IgD-negative memory B cell (primary cell): Measurements from ENCODE around the gene UNC13D. TPM values are rescaled to one million over a fixed set of nuclear protein-coding genes. Genes with fewer than 3 reads are reported as not detected.
A peak's percentile ranks its signal among the peaks of the same experiment; 100 is the strongest.

Experiments
- H3K27ac Mint-ChIP-seq, 3 donors: one replicate each; pipeline ENCODE4 v1.8.0; 2020 to 2022; ENCODE audit warnings: mild to moderate bottlenecking in 3 of 3, mixed read lengths in 3 of 3, moderate library complexity in 1 of 3
- H3K27me3 Mint-ChIP-seq: one replicate; pipeline ENCODE4 v1.8.0; 2021; ENCODE audit warnings: mixed read lengths
- H3K36me3 Mint-ChIP-seq: one replicate; pipeline ENCODE4 v1.8.0; 2020; ENCODE audit warnings: mild to moderate bottlenecking, mixed read lengths
- H3K4me1 Mint-ChIP-seq, 3 donors: one replicate each; pipeline ENCODE4 v1.8.0; 2020 to 2022; ENCODE audit warnings: mixed read lengths in 3 of 3, mild to moderate bottlenecking in 1 of 3
- H3K4me3 Mint-ChIP-seq, 4 donors: one replicate each; pipeline ENCODE4 v1.8.0; 2020 to 2022; ENCODE audit warnings: mild to moderate bottlenecking in 4 of 4, mixed read lengths in 4 of 4, moderate library complexity in 3 of 4
- H3K9me3 Mint-ChIP-seq, 3 donors: one replicate each; pipeline ENCODE4 v1.8.0; 2020 to 2021; ENCODE audit warnings: mixed read lengths in 3 of 3, mild to moderate bottlenecking in 1 of 3
- polyA plus RNA-seq: library from polyadenylated mRNA; unstranded; fragments of 300-500 nt; fragmentation: Illumina TruSeq; gene quantifications from one replicate; pipeline ENCODE4 v1.2.3, GENCODE V29; 2021

The UNC13D gene
- polyA plus RNA-seq, 1 donor from 2014 or later = 42.0 TPM

GRCh38 chr17:75848523-75849278 lies 4.5 kb upstream of the UNC13D start:
- Mint-ChIP-seq H3K4me3 (peak overlapping the region in 2 of 4 donors; percentile 45 to 90), H3K36me3 (peaks cover 1% of the 10 kb centered on the region), H3K27ac (peak overlapping the region; percentile 40 to 96 (median 86))

GRCh38 chr17:75847614-75848522 lies 3.7 kb upstream of the UNC13D start:
- Mint-ChIP-seq H3K36me3 (peaks cover 1% of the 10 kb centered on the region), H3K9me3 (no peaks in the 10 kb centered on the region), H3K27me3 (no peaks in the 10 kb centered on the region), H3K4me3 (peak overlapping the region in 2 of 4 donors; percentile 45 to 90), H3K27ac (peak overlapping the region; percentile 40 to 96 (median 86)), H3K4me1 (peaks cover 12 to 17% (median 17%) of the 10 kb centered on the region in 3 donors)

More at GRCh38 chr17:75848523-75849278, 4.5 kb upstream of the UNC13D start:
- Mint-ChIP-seq H3K4me1 (peaks cover 12 to 21% (median 15%) of the 10 kb centered on the region in 3 donors), H3K9me3 (no peaks in the 10 kb centered on the region), H3K27me3 (no peaks in the 10 kb centered on the region)

GRCh38 chr17:75846692-75847613 lies 2.7 kb upstream of the UNC13D start:
- peaks cover 3% of the 10 kb centered on the region for H3K36me3 Mint-ChIP-seq
- peak overlapping the region in 1 of 3 donors; percentile 14 for H3K27ac Mint-ChIP-seq
- no peaks in the 10 kb centered on the region for H3K27me3 Mint-ChIP-seq
- H3K9me3 Mint-ChIP-seq = no peaks in the 10 kb centered on the region
- H3K4me3 Mint-ChIP-seq = no peak overlapping the region
- peaks cover 12 to 15% (median 14%) of the 10 kb centered on the region in 3 donors for H3K4me1 Mint-ChIP-seq

- Mint-ChIP-seq H3K27ac (peak overlapping the region; percentile 14 to 85 (median 46)), H3K4me3 (peak overlapping the region in 1 of 4 donors; percentile 88), H3K9me3 (no peaks in the 10 kb centered on the region), H3K36me3 (peaks cover 3% of the 10 kb centered on the region), H3K4me1 (peaks cover 12% of the 10 kb centered on the region in 3 donors), H3K27me3 (no peaks in the 10 kb centered on the region)
Observed at GRCh38 chr17:75845933-75846691, 1.9 kb upstream of the UNC13D start.

- peaks cover 12 to 14% (median 12%) of the 10 kb centered on the region in 3 donors for H3K4me1 Mint-ChIP-seq
- peaks cover 3% of the 10 kb centered on the region for H3K36me3 Mint-ChIP-seq
- peak overlapping the region; percentile 85 to 93 (median 89) for H3K27ac Mint-ChIP-seq
- H3K9me3 Mint-ChIP-seq = no peaks in the 10 kb centered on the region
- no peaks in the 10 kb centered on the region for H3K27me3 Mint-ChIP-seq
- H3K4me3 Mint-ChIP-seq = peak overlapping the region; percentile 67 to 88 (median 86)
Observed at GRCh38 chr17:75845058-75845711, 981 bp upstream of the UNC13D start.

GRCh38 chr17:75844530-75845057 lies 390 bp upstream of the UNC13D start:
- Mint-ChIP-seq H3K27me3 (no peaks in the 10 kb centered on the region), H3K4me3 (peak overlapping the region; percentile 89 to 98 (median 95)), H3K4me1 (peaks cover 12 to 14% (median 12%) of the 10 kb centered on the region in 3 donors), H3K27ac (peak overlapping the region; percentile 85 to 93 (median 89)), H3K36me3 (peaks cover 1% of the 10 kb centered on the region), H3K9me3 (no peaks in the 10 kb centered on the region)

GRCh38 chr17:75842963-75843576 lies 1.1 kb downstream of the UNC13D start:
- peak overlapping the region in 2 of 3 donors; percentile 53 to 83 for H3K27ac Mint-ChIP-seq
- no peaks in the 10 kb centered on the region for H3K27me3 Mint-ChIP-seq
- H3K9me3 Mint-ChIP-seq = no peaks in the 10 kb centered on the region
- peaks cover 1% of the 10 kb centered on the region for H3K36me3 Mint-ChIP-seq
- peak overlapping the region; percentile 89 to 98 (median 95) for H3K4me3 Mint-ChIP-seq
- H3K4me1 Mint-ChIP-seq = peaks cover 7 to 14% (median 7%) of the 10 kb centered on the region in 3 donors

GRCh38 chr17:75842411-75842810 lies 1.8 kb downstream of the UNC13D start:
- Mint-ChIP-seq H3K27ac (no peak overlapping the region), H3K36me3 (peaks cover 1% of the 10 kb centered on the region), H3K4me1 (peaks cover 7 to 14% (median 7%) of the 10 kb centered on the region in 3 donors), H3K27me3 (no peaks in the 10 kb centered on the region), H3K9me3 (no peaks in the 10 kb centered on the region), H3K4me3 (no peak overlapping the region)

GRCh38 chr17:75840799-75841164 lies 3.4 kb downstream of the UNC13D start:
- no peak overlapping the region for H3K4me3 Mint-ChIP-seq
- H3K36me3 Mint-ChIP-seq = peaks cover 1% of the 10 kb centered on the region
- H3K27me3 Mint-ChIP-seq = no peaks in the 10 kb centered on the region
- peak overlapping the region in 1 of 3 donors; percentile 53 for H3K27ac Mint-ChIP-seq
- H3K4me1 Mint-ChIP-seq = peaks cover 7 to 12% (median 7%) of the 10 kb centered on the region in 3 donors
- no peaks in the 10 kb centered on the region for H3K9me3 Mint-ChIP-seq

- H3K36me3 Mint-ChIP-seq = peaks cover 1% of the 10 kb centered on the region
Observed at GRCh38 chr17:75839942-75840798, 4.0 kb downstream of the UNC13D start.

GRCh38 chr17:75838410-75838809 lies 5.8 kb downstream of the UNC13D start:
- H3K27me3 Mint-ChIP-seq = no peaks in the 10 kb centered on the region
- H3K27ac Mint-ChIP-seq = peak overlapping the region in 1 of 3 donors; percentile 35
- H3K9me3 Mint-ChIP-seq = no peaks in the 10 kb centered on the region
- H3K36me3 Mint-ChIP-seq = peaks cover 1% of the 10 kb centered on the region
- peaks cover 0 to 3% (median under 1%) of the 10 kb centered on the region in 3 donors for H3K4me1 Mint-ChIP-seq
- no peak overlapping the region for H3K4me3 Mint-ChIP-seq

More at GRCh38 chr17:75839942-75840798, 4.0 kb downstream of the UNC13D start:
- peaks cover 2 to 6% (median 2%) of the 10 kb centered on the region in 3 donors for H3K4me1 Mint-ChIP-seq
- H3K27ac Mint-ChIP-seq = peak overlapping the region in 1 of 3 donors; percentile 53
- no peaks in the 10 kb centered on the region for H3K27me3 Mint-ChIP-seq
- no peaks in the 10 kb centered on the region for H3K9me3 Mint-ChIP-seq
- H3K4me3 Mint-ChIP-seq = peak overlapping the region in 1 of 4 donors; percentile 54

- Mint-ChIP-seq H3K27me3 (no peaks in the 10 kb centered on the region), H3K4me1 (peaks cover 0 to 5% (median 4%) of the 10 kb centered on the region in 3 donors), H3K9me3 (no peaks in the 10 kb centered on the region), H3K36me3 (peaks cover 1% of the 10 kb centered on the region), H3K4me3 (no peak overlapping the region), H3K27ac (no peak overlapping the region)
Observed at GRCh38 chr17:75837899-75838298, 6.3 kb downstream of the UNC13D start.
